Inferior parietal cortex (tissue), 1 donor: ENCODE data around the gene MED16.
A peak's percentile ranks its signal among the peaks of the same experiment; 100 is the strongest.

Experiments
- DNase-seq: peaks from one replicate; pipeline ENCODE4 v3.0.0-alpha.2; 2016; ENCODE audit errors: extremely low spot score

The MED16 gene

GRCh38 chr19:928471-929202 is 35.6 kb upstream of the MED16 start:
- DNase-seq, result no peak

- DNase-seq, result no peak
These were observed 34.9 kb upstream of the MED16 start for GRCh38 chr19:927780-928401.

- DNase-seq, result no peak
These were observed 34.4 kb upstream of the MED16 start for GRCh38 chr19:927351-927779.

GRCh38 chr19:926589-927350 is 33.8 kb upstream of the MED16 start:
- no peak for DNase-seq

GRCh38 chr19:926323-926588 is 33.3 kb upstream of the MED16 start:
- no peak for DNase-seq

GRCh38 chr19:925526-926322 is 32.7 kb upstream of the MED16 start, which contains the start of gene ARID3A:
TSS of gene ARID3A (plus strand) at chr19:926035. CDS start at chr19:929529, 3,494 bp downstream.
- DNase-seq, result peak; percentile 80

GRCh38 chr19:925087-925525 is 32.1 kb upstream of the MED16 start:
- no peak for DNase-seq

- no peak for DNase-seq
These were observed 31.6 kb upstream of the MED16 start for GRCh38 chr19:924553-925086.

- no peak for DNase-seq
These were observed 27.3 kb upstream of the MED16 start for GRCh38 chr19:920051-920864.

GRCh38 chr19:919199-920050 is 26.4 kb upstream of the MED16 start:
- no peak for DNase-seq

- no peak for DNase-seq
These were observed 25.7 kb upstream of the MED16 start for GRCh38 chr19:918481-919198.

- DNase-seq, result no peak
These were observed 25.1 kb upstream of the MED16 start for GRCh38 chr19:918152-918437.

GRCh38 chr19:917323-918151 is 24.6 kb upstream of the MED16 start, which contains the start of gene KISS1R:
TSS of gene KISS1R (plus strand) at chr19:917333. CDS start at chr19:917503, 170 bp downstream.
- no peak for DNase-seq

GRCh38 chr19:916645-917322 is 23.8 kb upstream of the MED16 start:
- no peak for DNase-seq

GRCh38 chr19:913080-913748 is 20.2 kb upstream of the MED16 start, which contains the start of gene R3HDM4:
TSS of gene R3HDM4 (minus strand) at chr19:913219. CDS start at chr19:913157, 62 bp downstream.
- no peak for DNase-seq

- DNase-seq, result no peak
These were observed 19.4 kb upstream of the MED16 start for GRCh38 chr19:912181-913079.
